HG02763 (cell line): ENCODE data around the gene CACNA2D3.
"Not testable (repeated sequence)": the region's sequence is repeated elsewhere in the genome, so short reads cannot be mapped to it uniquely, and the experiment has no call there.

Experiments
- ATAC-seq: cut with Tn5 transposase; IDR thresholded peaks from one replicate; pipeline ENCODE4 v1.9.1; 2021; ENCODE audit warnings: mild to moderate bottlenecking, moderate library complexity; ENCODE audit not compliant: unreplicated experiment

The CACNA2D3 gene

GRCh38 chr3:54434756-54435155 is 312.4 kb downstream of the CACNA2D3 start:
- ATAC-seq: no peak

GRCh38 chr3:54437271-54437670 is 314.9 kb downstream of the CACNA2D3 start:
- ATAC-seq: no peak

- ATAC-seq: no peak
These were observed 321.3 kb downstream of the CACNA2D3 start for GRCh38 chr3:54443561-54444161.

- no peak for ATAC-seq
These were observed 323.3 kb downstream of the CACNA2D3 start for GRCh38 chr3:54445630-54446029.

- no peak for ATAC-seq
These were observed 325.1 kb downstream of the CACNA2D3 start for GRCh38 chr3:54447427-54447826.

GRCh38 chr3:54454806-54455205 is 332.5 kb downstream of the CACNA2D3 start:
- no peak for ATAC-seq

GRCh38 chr3:54458357-54458756 is 336.0 kb downstream of the CACNA2D3 start:
- ATAC-seq: no peak

GRCh38 chr3:54464554-54464953 is 342.2 kb downstream of the CACNA2D3 start:
- ATAC-seq: not testable (repeated sequence)

GRCh38 chr3:54476891-54477290 is 354.5 kb downstream of the CACNA2D3 start:
- no peak for ATAC-seq

GRCh38 chr3:54481606-54482365 is 359.4 kb downstream of the CACNA2D3 start:
- no peak for ATAC-seq

- ATAC-seq: no peak
These were observed 362.0 kb downstream of the CACNA2D3 start for GRCh38 chr3:54484334-54484733.

- no peak for ATAC-seq
These were observed 364.0 kb downstream of the CACNA2D3 start for GRCh38 chr3:54486317-54486716.

GRCh38 chr3:54488297-54488696 is 365.9 kb downstream of the CACNA2D3 start:
- ATAC-seq: no peak

- ATAC-seq: no peak
These were observed 371.9 kb downstream of the CACNA2D3 start for GRCh38 chr3:54494209-54494608.

- ATAC-seq: no peak
These were observed 384.3 kb downstream of the CACNA2D3 start for GRCh38 chr3:54506603-54507002.

GRCh38 chr3:54507876-54508460 is 385.6 kb downstream of the CACNA2D3 start:
- no peak for ATAC-seq

- no peak for ATAC-seq
These were observed 388.2 kb downstream of the CACNA2D3 start for GRCh38 chr3:54510506-54510905.

GRCh38 chr3:54511766-54512365 is 389.5 kb downstream of the CACNA2D3 start:
- ATAC-seq: no peak

GRCh38 chr3:54514006-54514405 is 391.7 kb downstream of the CACNA2D3 start:
- no peak for ATAC-seq

- ATAC-seq: no peak
These were observed 392.1 kb downstream of the CACNA2D3 start for GRCh38 chr3:54514416-54514815.

- ATAC-seq: no peak
These were observed 393.3 kb downstream of the CACNA2D3 start for GRCh38 chr3:54515441-54516213.
